K562 (cell line): ENCODE results near the gene AMZ2. TPM values are rescaled to one million over a fixed set of nuclear protein-coding genes. Genes with fewer than 3 reads are reported as not detected.

Experiments
- ELF4 ChIP-seq: fragments of 450-650 bp; formaldehyde crosslinking; IDR thresholded peaks from 2 replicates; pipeline ENCODE4 v1.4.0; 2022; ENCODE audit warnings: missing genetic modification characterization
- HDAC2 ChIP-seq: fragments of 450-650 bp; IDR thresholded peaks from 2 replicates; pipeline ENCODE4 v1.6.1; 2016; ENCODE audit warnings: mild to moderate bottlenecking
- HDAC8 ChIP-seq: fragments of 450-650 bp; IDR thresholded peaks from 2 replicates; pipeline ENCODE4 v1.6.1; 2016; ENCODE audit warnings: mild to moderate bottlenecking, missing genetic modification characterization, moderate library complexity, missing compliant biosample characterization
- KLF1 ChIP-seq: fragments of 450-650 bp; IDR thresholded peaks from 2 replicates; pipeline ENCODE4 v1.6.1; 2016; ENCODE audit warnings: missing genetic modification characterization, missing compliant biosample characterization
- MBD2 ChIP-seq: sonication (generic); IDR thresholded peaks from 2 replicates; pipeline ENCODE4 v1.6.1; 2016; ENCODE audit warnings: low read depth, borderline replicate concordance
- THAP12 ChIP-seq: fragments of 250-450 bp; sonication (Bioruptor Pico); IDR thresholded peaks from 2 replicates; pipeline ENCODE4 v1.9.0; 2021; ENCODE audit warnings: mild to moderate bottlenecking, inconsistent platforms
- ZBTB17 ChIP-seq: fragments of 450-650 bp; formaldehyde crosslinking; IDR thresholded peaks from 2 replicates; pipeline ENCODE4 v1.4.0; 2020; ENCODE audit warnings: mild to moderate bottlenecking
- ZNF143 ChIP-seq: sonication (generic); formaldehyde crosslinking; IDR thresholded peaks from 2 replicates; pipeline ENCODE4 v1.9.0; 2022; ENCODE audit warnings: mild to moderate bottlenecking, missing genetic modification reagents
- polyA plus RNA-seq, 8 experiments: library from polyadenylated mRNA; depleted of rRNA in 4 of 8; stranded (reverse) in 5 of 8; unstranded in 3 of 8; fragments of >200 nt; fragmentation: Nextera tagmentation in 2 of 8; fragmentation: Illumina TruSeq in 1 of 8; extraction: Ambion mirVana in 2 of 8; extraction: Trizol in 1 of 8; gene quantifications; 2 replicates each; pipeline versions ENCODE4 v1.2.1 to v1.2.3, GENCODE V29; 2011 to 2014; ENCODE audit warnings: inconsistent platforms in 1 of 8, missing spikeins in 1 of 8
- total RNA-seq, 7 experiments: library from RNA; depleted of rRNA in 6 of 7; stranded (reverse); fragments of >200 nt in 6 of 7; fragmentation: Illumina TruSeq in 2 of 7; extraction: Trizol in 2 of 7; gene quantifications; 2 replicates each; pipeline versions ENCODE4 v1.2.1 to v1.2.3, GENCODE V29; 2011 to 2021; ENCODE audit warnings: low replicate concordance in 1 of 7
- TF ChIP-seq, protein P1 (sequence below): fragments of 450-650 bp; conservative IDR thresholded peaks from 2 replicates; pipeline ENCODE4 v1.6.1; 2016; ENCODE audit warnings: missing genetic modification characterization, low read depth, mild to moderate bottlenecking, control low read depth, missing compliant biosample characterization
- TF ChIP-seq, protein P2 (sequence below): sonication (generic); formaldehyde crosslinking; IDR thresholded peaks from 2 replicates; pipeline ENCODE4 v1.8.0; 2022; ENCODE audit warnings: mild to moderate bottlenecking, missing genetic modification reagents, borderline replicate concordance
- TF ChIP-seq, protein P3 (sequence below): fragments of 450-650 bp; formaldehyde crosslinking; IDR thresholded peaks from 2 replicates; pipeline ENCODE4 v1.4.0; 2020; ENCODE audit warnings: mild to moderate bottlenecking, moderate library complexity
- TF ChIP-seq, protein P4 (sequence below), 2 experiments: fragments of 200-800 bp in 1 of 2; sonication (Bioruptor generic) in 1 of 2; sonication (generic) in 1 of 2; formaldehyde crosslinking in 1 of 2; IDR thresholded peaks in 1 of 2; conservative IDR thresholded peaks in 1 of 2; 2 replicates each; pipeline versions ENCODE4 v1.5.0 to v1.6.1; 2016 to 2020; ENCODE audit warnings: missing compliant biosample characterization in 1 of 2, missing genetic modification characterization in 1 of 2, missing genetic modification reagents in 1 of 2
- TF ChIP-seq, protein P5 (sequence below): fragments of 450-650 bp; IDR thresholded peaks from 2 replicates; pipeline ENCODE4 v1.7.0; 2016; ENCODE audit warnings: borderline replicate concordance

Gene AMZ2
- total and polyA plus RNA-seq, 9 of the 15 experiments (the other 6 are each of a cell fraction or from before 2014, with no cell fraction given) = 22.6 to 92.2 (median 52.6) TPM

GRCh38 chr17:68247445-68248198 lies at the start of gene AMZ2 (continued):
- TF ChIP-seq, protein P1, sequence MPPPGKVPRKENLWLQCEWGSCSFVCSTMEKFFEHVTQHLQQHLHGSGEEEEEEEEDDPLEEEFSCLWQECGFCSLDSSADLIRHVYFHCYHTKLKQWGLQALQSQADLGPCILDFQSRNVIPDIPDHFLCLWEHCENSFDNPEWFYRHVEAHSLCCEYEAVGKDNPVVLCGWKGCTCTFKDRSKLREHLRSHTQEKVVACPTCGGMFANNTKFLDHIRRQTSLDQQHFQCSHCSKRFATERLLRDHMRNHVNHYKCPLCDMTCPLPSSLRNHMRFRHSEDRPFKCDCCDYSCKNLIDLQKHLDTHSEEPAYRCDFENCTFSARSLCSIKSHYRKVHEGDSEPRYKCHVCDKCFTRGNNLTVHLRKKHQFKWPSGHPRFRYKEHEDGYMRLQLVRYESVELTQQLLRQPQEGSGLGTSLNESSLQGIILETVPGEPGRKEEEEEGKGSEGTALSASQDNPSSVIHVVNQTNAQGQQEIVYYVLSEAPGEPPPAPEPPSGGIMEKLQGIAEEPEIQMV (tag) = peak; percentile 91
- TF ChIP-seq KLF1 (tag) = peak; percentile 93; the same call in 1 of the 2 replicates
- TF ChIP-seq, protein P2, sequence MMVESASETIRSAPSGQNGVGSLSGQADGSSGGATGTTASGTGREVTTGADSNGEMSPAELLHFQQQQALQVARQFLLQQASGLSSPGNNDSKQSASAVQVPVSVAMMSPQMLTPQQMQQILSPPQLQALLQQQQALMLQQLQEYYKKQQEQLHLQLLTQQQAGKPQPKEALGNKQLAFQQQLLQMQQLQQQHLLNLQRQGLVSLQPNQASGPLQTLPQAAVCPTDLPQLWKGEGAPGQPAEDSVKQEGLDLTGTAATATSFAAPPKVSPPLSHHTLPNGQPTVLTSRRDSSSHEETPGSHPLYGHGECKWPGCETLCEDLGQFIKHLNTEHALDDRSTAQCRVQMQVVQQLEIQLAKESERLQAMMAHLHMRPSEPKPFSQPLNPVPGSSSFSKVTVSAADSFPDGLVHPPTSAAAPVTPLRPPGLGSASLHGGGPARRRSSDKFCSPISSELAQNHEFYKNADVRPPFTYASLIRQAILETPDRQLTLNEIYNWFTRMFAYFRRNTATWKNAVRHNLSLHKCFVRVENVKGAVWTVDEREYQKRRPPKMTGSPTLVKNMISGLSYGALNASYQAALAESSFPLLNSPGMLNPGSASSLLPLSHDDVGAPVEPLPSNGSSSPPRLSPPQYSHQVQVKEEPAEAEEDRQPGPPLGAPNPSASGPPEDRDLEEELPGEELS (CRISPR knock-in tag) = no peak
- TF ChIP-seq ZBTB17 = peak; percentile 76; the same call in 1 of the 2 replicates
- TF ChIP-seq, protein P3, sequence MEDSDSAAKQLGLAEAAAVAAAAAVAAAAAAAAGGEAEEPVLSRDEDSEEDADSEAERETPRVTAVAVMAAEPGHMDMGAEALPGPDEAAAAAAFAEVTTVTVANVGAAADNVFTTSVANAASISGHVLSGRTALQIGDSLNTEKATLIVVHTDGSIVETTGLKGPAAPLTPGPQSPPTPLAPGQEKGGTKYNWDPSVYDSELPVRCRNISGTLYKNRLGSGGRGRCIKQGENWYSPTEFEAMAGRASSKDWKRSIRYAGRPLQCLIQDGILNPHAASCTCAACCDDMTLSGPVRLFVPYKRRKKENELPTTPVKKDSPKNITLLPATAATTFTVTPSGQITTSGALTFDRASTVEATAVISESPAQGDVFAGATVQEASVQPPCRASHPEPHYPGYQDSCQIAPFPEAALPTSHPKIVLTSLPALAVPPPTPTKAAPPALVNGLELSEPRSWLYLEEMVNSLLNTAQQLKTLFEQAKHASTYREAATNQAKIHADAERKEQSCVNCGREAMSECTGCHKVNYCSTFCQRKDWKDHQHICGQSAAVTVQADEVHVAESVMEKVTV = no peak
- TF ChIP-seq ZNF143 (CRISPR knock-in tag) = 0 out of 2 replicates have a peak, but pooled peaks have one; percentile 51
- no peak for TF ChIP-seq ELF4 (CRISPR knock-in tag)
- TF ChIP-seq MBD2 = peak; percentile 46; the same call in 1 of the 2 replicates
- TF ChIP-seq, protein P4, sequence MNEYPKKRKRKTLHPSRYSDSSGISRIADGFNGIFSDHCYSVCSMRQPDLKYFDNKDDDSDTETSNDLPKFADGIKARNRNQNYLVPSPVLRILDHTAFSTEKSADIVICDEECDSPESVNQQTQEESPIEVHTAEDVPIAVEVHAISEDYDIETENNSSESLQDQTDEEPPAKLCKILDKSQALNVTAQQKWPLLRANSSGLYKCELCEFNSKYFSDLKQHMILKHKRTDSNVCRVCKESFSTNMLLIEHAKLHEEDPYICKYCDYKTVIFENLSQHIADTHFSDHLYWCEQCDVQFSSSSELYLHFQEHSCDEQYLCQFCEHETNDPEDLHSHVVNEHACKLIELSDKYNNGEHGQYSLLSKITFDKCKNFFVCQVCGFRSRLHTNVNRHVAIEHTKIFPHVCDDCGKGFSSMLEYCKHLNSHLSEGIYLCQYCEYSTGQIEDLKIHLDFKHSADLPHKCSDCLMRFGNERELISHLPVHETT (CRISPR knock-in tag; conservative IDR thresholded peaks at IDR 0.05 in 1 of 2, IDR thresholded peaks at IDR 0.05 in 1 of 2) = peak in 1 of 2 experiments; percentile 46; a peak in 1 of 4 replicates
- TF ChIP-seq THAP12 (CRISPR knock-in tag) = 0 out of 2 replicates have a peak, but pooled peaks have one; percentile 61
- TF ChIP-seq, protein P5, sequence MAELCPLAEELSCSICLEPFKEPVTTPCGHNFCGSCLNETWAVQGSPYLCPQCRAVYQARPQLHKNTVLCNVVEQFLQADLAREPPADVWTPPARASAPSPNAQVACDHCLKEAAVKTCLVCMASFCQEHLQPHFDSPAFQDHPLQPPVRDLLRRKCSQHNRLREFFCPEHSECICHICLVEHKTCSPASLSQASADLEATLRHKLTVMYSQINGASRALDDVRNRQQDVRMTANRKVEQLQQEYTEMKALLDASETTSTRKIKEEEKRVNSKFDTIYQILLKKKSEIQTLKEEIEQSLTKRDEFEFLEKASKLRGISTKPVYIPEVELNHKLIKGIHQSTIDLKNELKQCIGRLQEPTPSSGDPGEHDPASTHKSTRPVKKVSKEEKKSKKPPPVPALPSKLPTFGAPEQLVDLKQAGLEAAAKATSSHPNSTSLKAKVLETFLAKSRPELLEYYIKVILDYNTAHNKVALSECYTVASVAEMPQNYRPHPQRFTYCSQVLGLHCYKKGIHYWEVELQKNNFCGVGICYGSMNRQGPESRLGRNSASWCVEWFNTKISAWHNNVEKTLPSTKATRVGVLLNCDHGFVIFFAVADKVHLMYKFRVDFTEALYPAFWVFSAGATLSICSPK = no peak
- no peak for TF ChIP-seq HDAC2
- peak; percentile 61; the same call in 1 of the 2 replicates for TF ChIP-seq HDAC8 (tag)
